Loucy (cell line): ENCODE results near the gene NHS.

Experiments
- H2AFZ ChIP-seq: fragments of 200-600 bp; sonication (generic); 2 replicates; pipeline ENCODE4 v1.6.0; 2016; ENCODE audit warnings: antibody characterized with exemption, mild to moderate bottlenecking, low read length, moderate library complexity
- H3F3A ChIP-seq: fragments of 200-600 bp; 2 replicates; pipeline ENCODE4 v1.6.0; 2016; ENCODE audit warnings: antibody characterized with exemption, low read depth, mild to moderate bottlenecking
- H3K27me3 ChIP-seq: fragments of 200-600 bp; sonication (generic); 2 replicates; pipeline ENCODE4 v1.6.1; 2014; ENCODE audit warnings: low read length, mild to moderate bottlenecking; ENCODE audit not compliant: insufficient read depth, poor library complexity, severe bottlenecking
- H3K36me3 ChIP-seq: fragments of 200-600 bp; sonication (generic); 2 replicates; pipeline ENCODE4 v1.6.1; 2016; ENCODE audit warnings: low read length; ENCODE audit not compliant: insufficient read depth
- H3K4me1 ChIP-seq: fragments of 200-600 bp; sonication (generic); 2 replicates; pipeline ENCODE4 v1.5.1; 2014; ENCODE audit warnings: low read length, mild to moderate bottlenecking; ENCODE audit not compliant: insufficient read depth, poor library complexity, severe bottlenecking
- H3K4me2 ChIP-seq: fragments of 200-600 bp; sonication (generic); 2 replicates; pipeline ENCODE4 v1.6.0; 2014; ENCODE audit warnings: antibody characterized with exemption, low read length, low read depth, mild to moderate bottlenecking; ENCODE audit not compliant: poor library complexity, severe bottlenecking
- H3K4me3 ChIP-seq: fragments of 200-600 bp; sonication (generic); 2 replicates; pipeline ENCODE4 v1.5.1; 2014; ENCODE audit warnings: low read length, mild to moderate bottlenecking, mixed read lengths; ENCODE audit not compliant: poor library complexity, severe bottlenecking
- H3K79me2 ChIP-seq: fragments of 200-600 bp; sonication (generic); 2 replicates; pipeline ENCODE4 v1.6.1; 2014; ENCODE audit warnings: low read length; ENCODE audit not compliant: insufficient read depth
- H3K9ac ChIP-seq: fragments of 200-600 bp; sonication (generic); 2 replicates; pipeline ENCODE4 v1.6.0; 2014; ENCODE audit warnings: mild to moderate bottlenecking, low read depth, low read length, moderate library complexity; ENCODE audit not compliant: poor library complexity, severe bottlenecking
- H3K9me2 ChIP-seq: fragments of 200-600 bp; sonication (generic); replicated peaks from 2 replicates; pipeline ENCODE4 v1.6.1; 2016; ENCODE audit warnings: low read depth, low read length, mixed read lengths
- H3K9me3 ChIP-seq: fragments of 200-600 bp; sonication (generic); 2 replicates; pipeline ENCODE4 v1.6.1; 2014; ENCODE audit warnings: mild to moderate bottlenecking, antibody characterized with exemption, low read length, low read depth; ENCODE audit not compliant: insufficient read depth
- H4K20me1 ChIP-seq: fragments of 200-600 bp; sonication (generic); 2 replicates; pipeline ENCODE4 v1.6.0; 2014; ENCODE audit warnings: antibody characterized with exemption, low read length, mild to moderate bottlenecking; ENCODE audit not compliant: insufficient read depth, poor library complexity, severe bottlenecking
- CTCF ChIP-seq: fragments of 200-600 bp; sonication (generic); conservative IDR thresholded peaks from 2 replicates; pipeline ENCODE4 v1.5.1; 2014; ENCODE audit warnings: mild to moderate bottlenecking, antibody characterized with exemption, low read length
- EZH2phosphoT487 ChIP-seq: fragments of 200-600 bp; IDR thresholded peaks from 2 replicates; pipeline ENCODE4 v1.6.1; 2018; ENCODE audit warnings: antibody characterized with exemption, mild to moderate bottlenecking, moderate library complexity, borderline replicate concordance

The NHS gene

GRCh38 chrX:17594693-17595092 lies 219.7 kb downstream of the NHS start:
- H3F3A ChIP-seq = no peaks in the 10 kb centered on the region
- no peak overlapping the region for H3K9ac ChIP-seq
- H3K4me2 ChIP-seq = no peak overlapping the region
- H3K4me1 ChIP-seq = no peaks in the 10 kb centered on the region
- no peak overlapping the region for H3K4me3 ChIP-seq
- no peaks in the 10 kb centered on the region for H4K20me1 ChIP-seq
- H3K9me3 ChIP-seq = no peaks in the 10 kb centered on the region
- no peaks in the 10 kb centered on the region for H3K79me2 ChIP-seq
- no peaks in the 10 kb centered on the region for H3K36me3 ChIP-seq
- no peaks in the 10 kb centered on the region for H3K9me2 ChIP-seq
- no peaks in the 10 kb centered on the region for H3K27me3 ChIP-seq
- H2AFZ ChIP-seq = no peak overlapping the region
- TF ChIP-seq CTCF = no peak

- Histone ChIP-seq H4K20me1 (no peaks in the 10 kb centered on the region), H3K36me3 (no peaks in the 10 kb centered on the region), H3K27me3 (no peaks in the 10 kb centered on the region), H3K4me1 (no peaks in the 10 kb centered on the region), H3K9me2 (no peaks in the 10 kb centered on the region), H3K4me2 (no peak overlapping the region), H2AFZ (no peak overlapping the region), H3K79me2 (no peaks in the 10 kb centered on the region), H3F3A (no peaks in the 10 kb centered on the region), H3K9ac (no peak overlapping the region), H3K9me3 (no peaks in the 10 kb centered on the region), H3K4me3 (no peak overlapping the region)
- TF ChIP-seq CTCF = no peak
- TF ChIP-seq EZH2phosphoT487 = no peak
Observed at GRCh38 chrX:17595456-17596035, 220.5 kb downstream of the NHS start.

GRCh38 chrX:17596061-17596460 lies 221.1 kb downstream of the NHS start:
- TF ChIP-seq CTCF (no peak), EZH2phosphoT487 (no peak)

More at GRCh38 chrX:17596061-17596460, 221.1 kb downstream of the NHS start:
- Histone ChIP-seq H3K79me2 (no peaks in the 10 kb centered on the region), H2AFZ (no peak overlapping the region), H3K4me2 (no peak overlapping the region), H3K9me3 (no peaks in the 10 kb centered on the region), H3F3A (no peaks in the 10 kb centered on the region), H3K4me1 (no peaks in the 10 kb centered on the region), H3K9ac (no peak overlapping the region), H3K27me3 (no peaks in the 10 kb centered on the region), H3K9me2 (no peaks in the 10 kb centered on the region), H3K36me3 (no peaks in the 10 kb centered on the region), H3K4me3 (no peak overlapping the region), H4K20me1 (no peaks in the 10 kb centered on the region)
